ENCODE results near the gene OR2A14.
"Not testable (repeated sequence)": the region's sequence is repeated elsewhere in the genome, so short reads cannot be mapped to it uniquely, and the experiment has no call there.

Gene OR2A14

DNA sequence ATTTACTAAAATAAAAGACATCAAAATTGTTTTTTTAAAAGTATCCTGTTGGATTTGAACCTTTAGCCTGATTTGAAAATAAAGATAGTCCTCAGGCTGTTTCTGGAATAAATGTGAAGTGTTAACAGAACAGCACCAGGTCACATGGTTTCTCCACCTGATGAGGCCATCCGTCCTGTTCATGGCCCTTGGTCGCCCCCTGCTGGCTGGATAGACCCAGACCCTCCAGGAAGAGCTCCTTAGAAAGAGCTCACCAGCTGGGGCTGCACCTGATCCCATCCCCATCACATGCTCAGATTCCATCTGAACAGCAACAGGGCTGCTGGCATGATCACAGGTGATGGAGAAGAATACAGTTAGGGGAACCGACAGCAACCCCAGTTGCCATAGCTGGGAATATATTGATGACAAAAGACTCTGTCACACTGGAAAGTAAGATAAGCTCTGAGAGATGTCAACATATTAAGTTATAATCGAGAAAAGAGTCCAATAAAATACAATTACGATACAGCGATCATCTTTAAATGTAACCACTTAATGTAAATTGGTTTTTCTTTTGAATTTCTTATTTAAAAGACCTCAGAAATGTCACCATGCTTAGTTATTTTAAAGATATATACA, 4.8 kb downstream of the OR2A14 start:
- TF ChIP-seq, protein P1, sequence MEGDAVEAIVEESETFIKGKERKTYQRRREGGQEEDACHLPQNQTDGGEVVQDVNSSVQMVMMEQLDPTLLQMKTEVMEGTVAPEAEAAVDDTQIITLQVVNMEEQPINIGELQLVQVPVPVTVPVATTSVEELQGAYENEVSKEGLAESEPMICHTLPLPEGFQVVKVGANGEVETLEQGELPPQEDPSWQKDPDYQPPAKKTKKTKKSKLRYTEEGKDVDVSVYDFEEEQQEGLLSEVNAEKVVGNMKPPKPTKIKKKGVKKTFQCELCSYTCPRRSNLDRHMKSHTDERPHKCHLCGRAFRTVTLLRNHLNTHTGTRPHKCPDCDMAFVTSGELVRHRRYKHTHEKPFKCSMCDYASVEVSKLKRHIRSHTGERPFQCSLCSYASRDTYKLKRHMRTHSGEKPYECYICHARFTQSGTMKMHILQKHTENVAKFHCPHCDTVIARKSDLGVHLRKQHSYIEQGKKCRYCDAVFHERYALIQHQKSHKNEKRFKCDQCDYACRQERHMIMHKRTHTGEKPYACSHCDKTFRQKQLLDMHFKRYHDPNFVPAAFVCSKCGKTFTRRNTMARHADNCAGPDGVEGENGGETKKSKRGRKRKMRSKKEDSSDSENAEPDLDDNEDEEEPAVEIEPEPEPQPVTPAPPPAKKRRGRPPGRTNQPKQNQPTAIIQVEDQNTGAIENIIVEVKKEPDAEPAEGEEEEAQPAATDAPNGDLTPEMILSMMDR (conservative IDR thresholded peaks at IDR 0.05), result peak; percentile 91
- H3K27ac ChIP-seq, result no peak overlapping the region

DNA sequence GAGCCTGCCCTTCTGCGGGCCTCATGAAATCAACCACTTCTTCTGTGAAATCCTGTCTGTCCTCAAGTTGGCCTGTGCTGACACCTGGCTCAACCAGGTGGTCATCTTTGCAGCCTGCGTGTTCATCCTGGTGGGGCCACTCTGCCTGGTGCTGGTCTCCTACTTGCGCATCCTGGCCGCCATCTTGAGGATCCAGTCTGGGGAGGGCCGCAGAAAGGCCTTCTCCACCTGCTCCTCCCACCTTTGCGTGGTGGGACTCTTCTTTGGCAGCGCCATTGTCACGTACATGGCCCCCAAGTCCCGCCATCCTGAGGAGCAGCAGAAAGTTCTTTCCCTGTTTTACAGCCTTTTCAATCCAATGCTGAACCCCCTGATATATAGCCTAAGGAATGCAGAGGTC, 6.6 kb downstream of the OR2A14 start:
- H3K27ac ChIP-seq, result not testable (repeated sequence)

DNA sequence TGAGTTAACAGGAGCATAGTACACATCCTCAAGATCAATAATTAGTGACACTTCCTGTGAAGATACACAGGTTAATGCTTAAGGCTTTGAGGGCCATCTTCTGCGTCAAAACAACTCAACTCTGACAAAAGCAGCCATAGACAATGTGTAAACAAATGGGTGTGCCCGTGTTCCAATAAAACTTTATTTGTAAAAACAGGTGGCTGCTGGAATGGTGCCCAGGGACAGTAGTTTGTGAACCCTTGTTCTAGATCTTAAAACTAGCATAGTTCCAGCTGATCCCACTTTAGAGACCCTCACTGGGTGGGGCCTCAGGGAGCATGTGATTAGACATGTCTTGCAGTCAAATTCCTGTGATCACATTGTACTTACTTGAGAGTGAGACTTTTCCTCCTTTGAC, 7.8 kb downstream of the OR2A14 start:
- TF ChIP-seq, protein P1 (conservative IDR thresholded peaks at IDR 0.05), result no peak
- H3K27ac ChIP-seq, result no peak overlapping the region; the same call in 1 of the 2 replicates

DNA sequence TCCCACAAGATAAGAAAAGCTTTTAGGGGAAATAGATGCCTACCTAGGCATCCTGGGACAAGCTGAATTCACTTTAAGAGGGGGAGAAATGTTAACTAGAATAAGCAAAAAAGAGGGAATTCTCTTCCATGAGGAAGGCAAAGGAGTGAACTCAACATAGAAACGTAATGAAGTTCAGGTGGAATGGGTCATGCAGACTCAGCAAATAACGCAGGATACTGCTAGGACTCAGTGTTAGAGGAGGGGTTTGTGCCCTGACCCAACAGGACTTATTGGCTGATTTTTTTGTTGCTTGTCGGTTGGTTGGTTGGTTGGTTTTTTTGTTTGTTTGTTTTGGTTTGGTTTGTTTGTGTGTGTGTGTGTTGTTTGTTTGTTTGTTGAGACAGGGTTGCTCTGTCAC, 9.3 kb downstream of the OR2A14 start:
- no peak overlapping the region for H3K27ac ChIP-seq
- TF ChIP-seq, protein P1 (conservative IDR thresholded peaks at IDR 0.05), result no peak

DNA sequence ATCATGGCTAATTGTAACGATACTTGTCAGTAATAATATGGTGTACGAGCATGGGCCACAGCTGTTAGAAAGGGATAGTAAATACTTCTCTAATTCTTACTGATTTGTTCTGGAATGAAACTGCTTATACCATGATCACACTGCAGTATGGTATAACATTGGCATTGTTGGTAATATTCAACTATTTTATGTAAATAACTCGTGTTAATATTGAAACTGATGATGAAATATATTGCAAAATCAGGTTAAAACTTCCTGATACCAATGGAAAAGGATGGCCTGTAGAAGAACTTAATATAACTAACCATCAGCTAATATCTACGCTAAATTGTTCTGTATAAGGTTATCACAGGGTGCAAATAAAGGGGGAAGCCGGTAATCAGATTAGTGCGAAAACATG, 10.3 kb downstream of the OR2A14 start:
- no peak overlapping the region for H3K27ac ChIP-seq
- TF ChIP-seq, protein P1 (conservative IDR thresholded peaks at IDR 0.05), result no peak

DNA sequence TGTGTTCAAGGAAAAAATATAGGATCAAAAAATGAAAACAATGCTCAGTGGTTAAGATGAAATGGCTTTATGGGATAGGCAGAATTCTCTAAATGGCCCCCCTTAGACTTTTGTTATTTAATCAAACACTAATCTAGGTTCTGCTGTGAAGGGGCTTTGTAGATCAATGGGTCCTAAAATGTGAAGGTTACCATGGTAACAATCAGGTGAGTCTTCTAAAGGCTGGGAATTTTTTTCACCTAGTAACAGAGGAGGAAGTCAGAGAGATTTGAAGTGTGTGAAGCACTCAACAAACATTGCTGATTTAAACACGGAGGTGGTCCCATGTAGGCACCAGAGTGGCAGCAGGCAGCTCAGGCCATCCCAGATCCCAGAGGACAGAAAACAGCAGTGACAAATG, 11.1 kb downstream of the OR2A14 start:
- TF ChIP-seq, protein P1 (conservative IDR thresholded peaks at IDR 0.05), result no peak
- H3K27ac ChIP-seq, result no peak overlapping the region

DNA sequence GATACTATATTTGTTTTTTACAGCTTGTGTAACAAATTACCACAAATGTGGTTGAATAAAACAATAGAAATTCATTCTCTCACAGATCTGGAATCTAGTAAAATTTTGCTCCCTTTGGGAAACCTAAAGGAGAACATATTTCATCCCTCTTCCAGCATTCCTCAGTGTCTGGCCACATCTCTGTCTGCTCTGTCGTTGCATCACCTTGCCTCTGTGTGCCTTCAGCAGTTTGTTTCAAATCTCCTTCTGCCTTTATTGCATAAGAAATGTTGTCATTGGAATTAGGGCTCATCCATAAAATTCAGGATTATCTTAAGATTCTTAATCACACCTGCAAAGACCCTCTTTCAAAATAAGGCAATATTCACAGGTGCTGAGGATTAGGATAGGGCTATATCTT, 14.5 kb downstream of the OR2A14 start:
- TF ChIP-seq, protein P1 (conservative IDR thresholded peaks at IDR 0.05), result no peak
- no peak overlapping the region for H3K27ac ChIP-seq

DNA sequence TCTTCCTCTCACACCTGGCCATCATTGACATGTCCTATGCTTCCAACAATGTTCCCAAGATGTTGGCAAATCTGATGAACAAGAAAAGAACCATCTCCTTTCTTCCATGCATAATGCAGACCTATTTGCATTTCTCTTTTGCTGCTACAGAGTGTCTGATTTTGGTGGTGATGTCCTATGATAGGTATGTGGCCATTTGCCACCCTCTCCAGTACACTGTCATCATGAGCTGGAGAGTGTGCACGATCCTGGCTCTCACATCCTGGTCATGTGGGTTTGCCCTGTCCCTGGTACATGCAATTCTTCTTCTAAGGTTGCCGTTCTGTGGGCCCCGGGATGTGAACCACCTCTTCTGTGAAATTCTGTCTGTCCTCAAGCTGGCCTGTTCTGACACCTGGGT, 19.2 kb downstream of the OR2A14 start:
- TF ChIP-seq, protein P1 (conservative IDR thresholded peaks at IDR 0.05), result no peak

More for the DNA sequence above, 19.2 kb downstream of the OR2A14 start:
- H3K27ac ChIP-seq, result no peak overlapping the region
